Ascending aorta (tissue), 2 donors: ENCODE data around the gene CDIP1. TPM values are rescaled to one million over a fixed set of nuclear protein-coding genes. Genes with fewer than 3 reads are reported as not detected.
A peak's percentile ranks its signal among the peaks of the same experiment; 100 is the strongest.

Source experiments
- DNase-seq, 2 donors: peaks; one replicate each; pipeline ENCODE4 v3.0.0-alpha.2; 2019; ENCODE audit warnings: low spot score in 2 of 2
- H3K27ac ChIP-seq, 2 donors: fragments of 200-600 bp; sonication (generic); one replicate each; pipeline ENCODE4 v1.5.1; 2016 to 2017; ENCODE audit warnings: mild to moderate bottlenecking in 1 of 2
- H3K27me3 ChIP-seq: fragments of 200-600 bp; sonication (generic); one replicate; pipeline ENCODE4 v1.5.1; 2017
- H3K36me3 ChIP-seq, 2 donors: fragments of 200-600 bp; sonication (generic); one replicate each; pipeline ENCODE4 v1.5.1; 2016
- H3K4me1 ChIP-seq, 2 donors: fragments of 200-600 bp; sonication (generic); one replicate each; pipeline ENCODE4 v1.5.1; 2016 to 2017; ENCODE audit warnings: mild to moderate bottlenecking in 1 of 2
- H3K4me3 ChIP-seq, 2 donors: fragments of 200-600 bp; sonication (generic); one replicate each; pipeline ENCODE4 v1.5.1; 2016 to 2017; ENCODE audit warnings: mild to moderate bottlenecking in 1 of 2
- H3K9me3 ChIP-seq, 2 donors: fragments of 200-600 bp; sonication (generic); one replicate each; pipeline ENCODE4 v1.5.1; 2016
- intact Hi-C: fragments of 100-400 bp; cut with DNase I; formaldehyde crosslinking; loops from one replicate; pipeline ENCODE4 v1.15.1; 2023
- total RNA-seq: library from RNA; depleted of rRNA; stranded (reverse); fragments of >200 nt; gene quantifications from one replicate; pipeline ENCODE4 v1.1.0, GENCODE V29; 2016
- TF ChIP-seq, protein P1 (sequence below), 3 experiments: fragments of 200-600 bp in 2 of 3; fragments of 450-650 bp in 1 of 3; sonication (generic) in 2 of 3; IDR thresholded peaks; one replicate each; pipeline ENCODE4 v1.5.1; 2016 to 2019; ENCODE audit warnings: antibody characterized with exemption in 3 of 3, mild to moderate bottlenecking in 1 of 3, moderate library complexity in 1 of 3

Gene CDIP1
- total RNA-seq, 1 donor from 2014 or later: 36.9 TPM

DNA sequence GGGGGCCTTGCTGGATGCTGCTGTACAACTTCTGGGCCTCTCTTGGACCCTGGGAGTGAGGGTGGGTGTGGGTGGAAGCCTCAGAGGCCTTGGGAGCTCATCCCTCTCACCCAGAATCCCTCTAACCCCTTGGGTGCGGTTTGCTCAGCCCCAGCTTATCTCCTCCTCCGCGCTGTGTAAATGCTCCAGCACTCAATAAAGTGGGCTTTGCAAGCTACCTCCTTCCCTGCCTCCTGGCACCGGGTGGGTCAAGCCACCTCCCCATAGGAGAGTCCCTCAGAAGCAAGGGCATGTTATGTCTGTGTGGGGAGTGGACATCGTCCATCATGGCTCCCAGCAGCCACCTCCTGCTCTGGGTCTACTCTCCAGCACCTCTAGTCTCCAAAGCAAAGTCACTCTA lies 28.4 kb downstream of the CDIP1 start:
- H3K4me1 ChIP-seq: peaks cover 7 to 12% of the 10 kb centered on the region in 2 donors
- H3K27ac ChIP-seq: no peak overlapping the region
- H3K27me3 ChIP-seq: no peaks in the 10 kb centered on the region
- peaks cover 51 to 60% of the 10 kb centered on the region in 2 donors for H3K36me3 ChIP-seq
- no peak overlapping the region for H3K4me3 ChIP-seq
- no peak for DNase-seq
- no peaks in the 10 kb centered on the region for H3K9me3 ChIP-seq
- TF ChIP-seq, protein P1, sequence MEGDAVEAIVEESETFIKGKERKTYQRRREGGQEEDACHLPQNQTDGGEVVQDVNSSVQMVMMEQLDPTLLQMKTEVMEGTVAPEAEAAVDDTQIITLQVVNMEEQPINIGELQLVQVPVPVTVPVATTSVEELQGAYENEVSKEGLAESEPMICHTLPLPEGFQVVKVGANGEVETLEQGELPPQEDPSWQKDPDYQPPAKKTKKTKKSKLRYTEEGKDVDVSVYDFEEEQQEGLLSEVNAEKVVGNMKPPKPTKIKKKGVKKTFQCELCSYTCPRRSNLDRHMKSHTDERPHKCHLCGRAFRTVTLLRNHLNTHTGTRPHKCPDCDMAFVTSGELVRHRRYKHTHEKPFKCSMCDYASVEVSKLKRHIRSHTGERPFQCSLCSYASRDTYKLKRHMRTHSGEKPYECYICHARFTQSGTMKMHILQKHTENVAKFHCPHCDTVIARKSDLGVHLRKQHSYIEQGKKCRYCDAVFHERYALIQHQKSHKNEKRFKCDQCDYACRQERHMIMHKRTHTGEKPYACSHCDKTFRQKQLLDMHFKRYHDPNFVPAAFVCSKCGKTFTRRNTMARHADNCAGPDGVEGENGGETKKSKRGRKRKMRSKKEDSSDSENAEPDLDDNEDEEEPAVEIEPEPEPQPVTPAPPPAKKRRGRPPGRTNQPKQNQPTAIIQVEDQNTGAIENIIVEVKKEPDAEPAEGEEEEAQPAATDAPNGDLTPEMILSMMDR (IDR thresholded peaks at IDR 0.05): no peak
- intact Hi-C loops: no loop called here

DNA sequence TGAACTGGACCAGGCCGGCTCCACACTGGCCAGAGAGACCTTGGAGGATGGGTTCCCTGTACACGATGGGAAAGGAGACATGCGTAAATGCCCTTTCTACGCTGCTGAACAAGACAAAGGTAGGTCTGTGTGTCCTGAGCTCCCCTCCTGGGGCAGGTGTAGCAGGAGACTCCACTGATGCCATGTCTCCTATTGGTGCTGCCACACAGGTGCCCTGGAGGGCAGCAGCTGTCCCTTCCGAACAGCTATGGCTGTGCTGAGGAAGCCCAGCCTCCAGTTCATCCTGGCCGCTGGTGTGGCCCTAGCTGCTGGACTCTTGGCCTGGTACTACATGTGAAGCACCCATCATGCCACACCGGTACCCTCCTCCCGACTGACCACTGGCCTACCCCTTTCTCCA lies 29.2 kb downstream of the CDIP1 start:
- Histone ChIP-seq H3K27ac (no peak overlapping the region), H3K4me1 (peaks cover 6 to 7% of the 10 kb centered on the region in 2 donors), H3K27me3 (no peaks in the 10 kb centered on the region), H3K9me3 (no peaks in the 10 kb centered on the region), H3K36me3 (peaks cover 51 to 60% of the 10 kb centered on the region in 2 donors), H3K4me3 (no peak overlapping the region)
- DNase-seq: no peak
- intact Hi-C loops: loop anchor here (5.0 kb wide), 1 partner anchor 78 kb away; no protein-coding TSS in a partner anchor
- TF ChIP-seq, protein P1 (IDR thresholded peaks at IDR 0.05): no peak

DNA sequence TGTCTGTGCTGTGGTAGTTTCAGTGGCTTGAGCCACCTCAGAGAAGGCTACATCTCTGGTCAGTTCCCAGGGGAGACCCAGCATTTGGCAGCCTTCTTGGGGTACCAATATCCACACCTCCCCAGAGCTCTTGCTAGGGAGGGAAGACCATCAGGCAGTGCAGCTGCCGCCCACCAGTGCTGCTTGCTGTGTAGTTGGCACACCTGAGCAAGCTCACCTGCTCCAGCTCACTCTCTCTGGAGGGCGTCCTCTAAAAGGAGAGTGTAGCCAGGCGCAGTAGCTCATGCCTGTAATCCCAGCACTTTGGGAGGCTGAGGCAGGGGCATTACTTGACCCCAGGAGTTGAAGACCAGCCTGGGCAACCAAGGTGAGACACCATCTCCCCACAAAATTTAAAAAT lies 29.8 kb downstream of the CDIP1 start:
- Histone ChIP-seq H3K4me1 (peaks cover under 1 to 2% of the 10 kb centered on the region in 2 donors), H3K27me3 (no peaks in the 10 kb centered on the region), H3K9me3 (no peaks in the 10 kb centered on the region), H3K4me3 (no peak overlapping the region), H3K36me3 (peaks cover 51 to 60% of the 10 kb centered on the region in 2 donors), H3K27ac (no peak overlapping the region)
- no peak for DNase-seq
- TF ChIP-seq, protein P1 (IDR thresholded peaks at IDR 0.05): no peak
- intact Hi-C loops: loop anchor here (5.0 kb wide), 1 partner anchor 78 kb away; no protein-coding TSS in a partner anchor

DNA sequence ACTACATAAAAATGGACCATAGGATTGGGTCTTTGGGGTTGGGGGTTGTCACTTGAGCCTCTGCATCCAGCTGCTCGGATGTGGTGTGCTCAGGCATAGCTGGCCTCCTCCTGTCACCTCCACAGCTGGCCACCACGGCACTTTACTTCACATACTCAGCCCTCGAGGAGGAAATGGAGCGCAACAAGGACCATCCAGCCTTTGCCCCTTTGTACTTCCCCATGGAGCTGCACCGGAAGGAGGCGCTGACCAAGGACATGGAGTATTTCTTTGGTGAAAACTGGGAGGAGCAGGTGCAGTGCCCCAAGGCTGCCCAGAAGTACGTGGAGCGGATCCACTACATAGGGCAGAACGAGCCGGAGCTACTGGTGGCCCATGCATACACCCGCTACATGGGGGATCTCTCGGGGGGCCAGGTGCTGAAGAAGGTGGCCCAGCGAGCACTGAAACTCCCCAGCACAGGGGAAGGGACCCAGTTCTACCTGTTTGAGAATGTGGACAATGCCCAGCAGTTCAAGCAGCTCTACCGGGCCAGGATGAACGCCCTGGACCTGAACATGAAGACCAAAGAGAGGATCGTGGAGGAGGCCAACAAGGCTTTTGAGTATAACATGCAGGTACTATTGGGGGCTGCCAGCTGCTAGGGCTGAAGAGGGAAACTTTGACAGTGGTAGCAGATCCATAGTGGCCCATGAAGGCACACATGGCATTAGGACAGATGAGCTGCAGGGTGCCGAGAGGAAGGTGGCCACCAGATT lies 30.8 kb downstream of the CDIP1 start:
- no peaks in the 10 kb centered on the region for H3K9me3 ChIP-seq
- no peaks in the 10 kb centered on the region for H3K27me3 ChIP-seq
- no peak overlapping the region for H3K4me3 ChIP-seq
- TF ChIP-seq, protein P1 (IDR thresholded peaks at IDR 0.05): no peak
- intact Hi-C loops: loop anchor here (5.0 kb wide), 1 partner anchor 80 kb away; no protein-coding TSS in a partner anchor
- DNase-seq: no peak
- H3K27ac ChIP-seq: no peak overlapping the region
- no peaks in the 10 kb centered on the region for H3K4me1 ChIP-seq
- peaks cover 46 to 56% of the 10 kb centered on the region in 2 donors for H3K36me3 ChIP-seq

DNA sequence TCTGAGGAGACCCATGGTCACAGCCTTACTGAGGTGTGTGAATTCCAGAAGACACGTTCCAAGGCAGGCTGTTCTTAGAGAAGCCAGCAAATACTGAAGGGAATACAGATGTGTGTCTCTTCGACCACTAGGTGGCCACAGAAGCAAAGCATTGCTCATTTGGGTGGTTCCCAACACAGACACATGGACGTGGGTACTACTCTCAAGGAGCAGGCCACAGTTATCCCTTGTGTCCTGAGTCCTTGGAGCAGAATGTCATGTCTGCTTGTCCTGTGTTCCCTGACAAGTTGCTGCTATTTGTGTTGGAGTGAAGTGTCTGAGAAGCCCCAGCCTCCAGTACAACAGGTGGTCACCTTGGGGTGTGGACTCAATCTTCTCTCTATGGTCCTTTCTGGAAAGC lies 32.1 kb downstream of the CDIP1 start:
- Histone ChIP-seq H3K27ac (peak overlapping the region in 1 of 2 donors; percentile 22), H3K4me1 (peaks cover 0 to 6% of the 10 kb centered on the region in 2 donors), H3K9me3 (no peaks in the 10 kb centered on the region), H3K27me3 (no peaks in the 10 kb centered on the region), H3K36me3 (peaks cover 36 to 43% of the 10 kb centered on the region in 2 donors), H3K4me3 (no peak overlapping the region)
- peak in 1 of 2 donors; percentile 75 for DNase-seq
- TF ChIP-seq, protein P1 (IDR thresholded peaks at IDR 0.05): peak; percentile 67 to 85 (median 82)
- intact Hi-C loops: loop anchor here (1.0 to 5.0 kb wide), 2 partner anchors 42 to 81 kb away; no protein-coding TSS in a partner anchor
